ENCODE data around the gene INPP5F. TPM values are rescaled to one million over a fixed set of nuclear protein-coding genes. Genes with fewer than 3 reads are reported as not detected.

Gene INPP5F
- total and polyA plus RNA-seq, 10 of the 15 experiments (the other 5 are each of a cell fraction or from before 2014, with no cell fraction given): 6.0 to 49.3 (median 34.3) TPM

- TF ChIP-seq, protein P1, sequence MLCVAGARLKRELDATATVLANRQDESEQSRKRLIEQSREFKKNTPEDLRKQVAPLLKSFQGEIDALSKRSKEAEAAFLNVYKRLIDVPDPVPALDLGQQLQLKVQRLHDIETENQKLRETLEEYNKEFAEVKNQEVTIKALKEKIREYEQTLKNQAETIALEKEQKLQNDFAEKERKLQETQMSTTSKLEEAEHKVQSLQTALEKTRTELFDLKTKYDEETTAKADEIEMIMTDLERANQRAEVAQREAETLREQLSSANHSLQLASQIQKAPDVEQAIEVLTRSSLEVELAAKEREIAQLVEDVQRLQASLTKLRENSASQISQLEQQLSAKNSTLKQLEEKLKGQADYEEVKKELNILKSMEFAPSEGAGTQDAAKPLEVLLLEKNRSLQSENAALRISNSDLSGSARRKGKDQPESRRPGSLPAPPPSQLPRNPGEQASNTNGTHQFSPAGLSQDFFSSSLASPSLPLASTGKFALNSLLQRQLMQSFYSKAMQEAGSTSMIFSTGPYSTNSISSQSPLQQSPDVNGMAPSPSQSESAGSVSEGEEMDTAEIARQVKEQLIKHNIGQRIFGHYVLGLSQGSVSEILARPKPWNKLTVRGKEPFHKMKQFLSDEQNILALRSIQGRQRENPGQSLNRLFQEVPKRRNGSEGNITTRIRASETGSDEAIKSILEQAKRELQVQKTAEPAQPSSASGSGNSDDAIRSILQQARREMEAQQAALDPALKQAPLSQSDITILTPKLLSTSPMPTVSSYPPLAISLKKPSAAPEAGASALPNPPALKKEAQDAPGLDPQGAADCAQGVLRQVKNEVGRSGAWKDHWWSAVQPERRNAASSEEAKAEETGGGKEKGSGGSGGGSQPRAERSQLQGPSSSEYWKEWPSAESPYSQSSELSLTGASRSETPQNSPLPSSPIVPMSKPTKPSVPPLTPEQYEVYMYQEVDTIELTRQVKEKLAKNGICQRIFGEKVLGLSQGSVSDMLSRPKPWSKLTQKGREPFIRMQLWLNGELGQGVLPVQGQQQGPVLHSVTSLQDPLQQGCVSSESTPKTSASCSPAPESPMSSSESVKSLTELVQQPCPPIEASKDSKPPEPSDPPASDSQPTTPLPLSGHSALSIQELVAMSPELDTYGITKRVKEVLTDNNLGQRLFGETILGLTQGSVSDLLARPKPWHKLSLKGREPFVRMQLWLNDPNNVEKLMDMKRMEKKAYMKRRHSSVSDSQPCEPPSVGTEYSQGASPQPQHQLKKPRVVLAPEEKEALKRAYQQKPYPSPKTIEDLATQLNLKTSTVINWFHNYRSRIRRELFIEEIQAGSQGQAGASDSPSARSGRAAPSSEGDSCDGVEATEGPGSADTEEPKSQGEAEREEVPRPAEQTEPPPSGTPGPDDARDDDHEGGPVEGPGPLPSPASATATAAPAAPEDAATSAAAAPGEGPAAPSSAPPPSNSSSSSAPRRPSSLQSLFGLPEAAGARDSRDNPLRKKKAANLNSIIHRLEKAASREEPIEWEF (IDR thresholded peaks at IDR 0.05; ENCODE audit: insufficient replicate concordance, low read depth, low read length): peak; percentile 86
- TF ChIP-seq SRF (IDR thresholded peaks at IDR 0.05; ENCODE audit: low read depth in 2 of 2, low read length in 2 of 2) (no peak), RBBP5 (conservative IDR thresholded peaks at IDR 0.05) (no peak), NR2C1 (IDR thresholded peaks at IDR 0.05) (peak; percentile 53; the same call in 1 of the 2 replicates), NRF1 (conservative IDR thresholded peaks at IDR 0.05; ENCODE audit: low read depth, low read length) (no peak), FOXK2 (IDR thresholded peaks at IDR 0.05) (no peak), ZNF384 (IDR thresholded peaks at IDR 0.05; ENCODE audit: borderline replicate concordance, low read depth, low read length) (peak; percentile 97), PBX3 (IDR thresholded peaks at IDR 0.05; ENCODE audit: insufficient replicate concordance, low read depth, low read length) (peak; percentile 74), EED (IDR thresholded peaks at IDR 0.05; ENCODE audit: low read depth) (no peak), CBX5 (IDR thresholded peaks at IDR 0.05; ENCODE audit: low read depth) (peak; percentile 23; the same call in 1 of the 2 replicates), NFYA (IDR thresholded peaks at IDR 0.05; ENCODE audit: borderline replicate concordance, low read depth, low read length) (no peak), YBX1 (IDR thresholded peaks at IDR 0.05) (no peak), TCF12 (IDR thresholded peaks at IDR 0.05; ENCODE audit: low read depth, low read length) (no peak), NBN (IDR thresholded peaks at IDR 0.05) (peak; percentile 83; the same call in 1 of the 2 replicates), MXI1 (IDR thresholded peaks at IDR 0.05; ENCODE audit: low read depth, low read length) (peak; percentile 58; the same call in 1 of the 2 replicates)
- TF ChIP-seq, protein P2, sequence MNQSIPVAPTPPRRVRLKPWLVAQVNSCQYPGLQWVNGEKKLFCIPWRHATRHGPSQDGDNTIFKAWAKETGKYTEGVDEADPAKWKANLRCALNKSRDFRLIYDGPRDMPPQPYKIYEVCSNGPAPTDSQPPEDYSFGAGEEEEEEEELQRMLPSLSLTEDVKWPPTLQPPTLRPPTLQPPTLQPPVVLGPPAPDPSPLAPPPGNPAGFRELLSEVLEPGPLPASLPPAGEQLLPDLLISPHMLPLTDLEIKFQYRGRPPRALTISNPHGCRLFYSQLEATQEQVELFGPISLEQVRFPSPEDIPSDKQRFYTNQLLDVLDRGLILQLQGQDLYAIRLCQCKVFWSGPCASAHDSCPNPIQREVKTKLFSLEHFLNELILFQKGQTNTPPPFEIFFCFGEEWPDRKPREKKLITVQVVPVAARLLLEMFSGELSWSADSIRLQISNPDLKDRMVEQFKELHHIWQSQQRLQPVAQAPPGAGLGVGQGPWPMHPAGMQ (IDR thresholded peaks at IDR 0.05; ENCODE audit: borderline replicate concordance): no peak
- TF ChIP-seq, protein P3, sequence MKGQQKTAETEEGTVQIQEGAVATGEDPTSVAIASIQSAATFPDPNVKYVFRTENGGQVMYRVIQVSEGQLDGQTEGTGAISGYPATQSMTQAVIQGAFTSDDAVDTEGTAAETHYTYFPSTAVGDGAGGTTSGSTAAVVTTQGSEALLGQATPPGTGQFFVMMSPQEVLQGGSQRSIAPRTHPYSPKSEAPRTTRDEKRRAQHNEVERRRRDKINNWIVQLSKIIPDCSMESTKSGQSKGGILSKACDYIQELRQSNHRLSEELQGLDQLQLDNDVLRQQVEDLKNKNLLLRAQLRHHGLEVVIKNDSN (IDR thresholded peaks at IDR 0.05; ENCODE audit: borderline replicate concordance, extremely low read length, insufficient read depth, low read depth, low read length): no peak
Observed at GRCh38 chr10:119705434-119705831, 20.4 kb upstream of the INPP5F start (continued).
